GM23248 (cell line): ENCODE results near the gene GASK1A. TPM values are rescaled to one million over a fixed set of nuclear protein-coding genes. Genes with fewer than 3 reads are reported as not detected.

Experiments
- DNase-seq: peaks from one replicate; pipeline ENCODE4 v3.0.0-alpha.2; 2015
- H2AFZ ChIP-seq: fragments of 200-600 bp; sonication (generic); 2 replicates; pipeline ENCODE4 v1.6.1; 2016; ENCODE audit warnings: antibody characterized with exemption
- H3F3A ChIP-seq: fragments of 200-600 bp; sonication (generic); 2 replicates; pipeline ENCODE4 v1.6.1; 2016; ENCODE audit warnings: mild to moderate bottlenecking, antibody characterized with exemption, mixed run types; ENCODE audit not compliant: insufficient read depth
- H3K27ac ChIP-seq: fragments of 200-600 bp; sonication (generic); 2 replicates; pipeline ENCODE4 v1.5.1; 2016; ENCODE audit warnings: mild to moderate bottlenecking
- H3K27me3 ChIP-seq: fragments of 200-600 bp; sonication (generic); replicated peaks from 2 replicates; pipeline ENCODE4 v1.6.1; 2016; ENCODE audit warnings: mild to moderate bottlenecking; ENCODE audit not compliant: insufficient read depth
- H3K36me3 ChIP-seq: fragments of 200-600 bp; sonication (generic); 2 replicates; pipeline ENCODE4 v1.6.1; 2016; ENCODE audit warnings: low read depth, mild to moderate bottlenecking
- H3K4me1 ChIP-seq: fragments of 200-600 bp; sonication (generic); 2 replicates; pipeline ENCODE4 v1.6.1; 2016; ENCODE audit warnings: mild to moderate bottlenecking; ENCODE audit not compliant: insufficient read depth
- H3K4me2 ChIP-seq: fragments of 200-600 bp; sonication (generic); one replicate; pipeline ENCODE4 v1.6.1; 2016; ENCODE audit warnings: mild to moderate bottlenecking; ENCODE audit not compliant: unreplicated experiment
- H3K4me3 ChIP-seq: fragments of 200-600 bp; sonication (generic); 2 replicates; pipeline ENCODE4 v1.5.1; 2016; ENCODE audit warnings: mild to moderate bottlenecking
- H3K79me2 ChIP-seq: fragments of 200-600 bp; sonication (generic); 2 replicates; pipeline ENCODE4 v1.6.1; 2016; ENCODE audit warnings: mild to moderate bottlenecking; ENCODE audit not compliant: insufficient read depth
- H3K9ac ChIP-seq: fragments of 200-600 bp; sonication (generic); 2 replicates; pipeline ENCODE4 v1.6.1; 2016; ENCODE audit warnings: mild to moderate bottlenecking
- H3K9me2 ChIP-seq: fragments of 200-600 bp; sonication (generic); 2 replicates; pipeline ENCODE4 v1.6.1; 2016; ENCODE audit warnings: mixed run types, mild to moderate bottlenecking, moderate library complexity; ENCODE audit not compliant: insufficient read depth
- H3K9me3 ChIP-seq: fragments of 200-600 bp; sonication (generic); one replicate; pipeline ENCODE4 v1.6.1; 2017; ENCODE audit warnings: low read depth
- H4K20me1 ChIP-seq: fragments of 200-600 bp; sonication (generic); 2 replicates; pipeline ENCODE4 v1.6.0; 2016; ENCODE audit not compliant: insufficient read depth
- EZH2 ChIP-seq: fragments of 200-600 bp; sonication (generic); IDR thresholded peaks from 2 replicates; pipeline ENCODE4 v1.6.1; 2018; ENCODE audit warnings: antibody characterized with exemption, mild to moderate bottlenecking; ENCODE audit not compliant: insufficient read depth, poor library complexity, severe bottlenecking
- EZH2phosphoT487 ChIP-seq: fragments of 200-600 bp; sonication (generic); IDR thresholded peaks from 2 replicates; pipeline ENCODE4 v1.6.1; 2018; ENCODE audit warnings: antibody characterized with exemption, moderate library complexity, mild to moderate bottlenecking, low read depth; ENCODE audit not compliant: insufficient read depth
- WGBS, 2 experiments: methylation state at CpG; one replicate each; pipeline ENCODE4 v1.1.6; 2015 to 2017; ENCODE audit warnings: low lambda C conversion rate in 2 of 2, low coverage in 1 of 2; ENCODE audit errors: missing lambda C conversion rate in 2 of 2; 5-methylcytosine and 5-hydroxymethylcytosine counted together
- in situ Hi-C: fragments of 300-500 bp; cut with MboI; formaldehyde crosslinking; loops from 2 replicates; pipeline ENCODE4 v1.15.0; 2020
- polyA plus RNA-seq: library from polyadenylated mRNA; unstranded; fragments of >200 nt; fragmentation: Nextera tagmentation; extraction: Ambion mirVana; gene quantifications from 2 replicates; pipeline ENCODE4 v1.2.1, GENCODE V29; 2016
- total RNA-seq: library from RNA; depleted of rRNA; stranded (reverse); fragments of >200 nt; shearing (Covaris generic); gene quantifications from 2 replicates; pipeline ENCODE4 v1.2.3, GENCODE V29; 2014

Gene GASK1A
- total and polyA plus RNA-seq, 2 experiments from 2014 or later, result 0.08 to 1.8 TPM

DNA sequence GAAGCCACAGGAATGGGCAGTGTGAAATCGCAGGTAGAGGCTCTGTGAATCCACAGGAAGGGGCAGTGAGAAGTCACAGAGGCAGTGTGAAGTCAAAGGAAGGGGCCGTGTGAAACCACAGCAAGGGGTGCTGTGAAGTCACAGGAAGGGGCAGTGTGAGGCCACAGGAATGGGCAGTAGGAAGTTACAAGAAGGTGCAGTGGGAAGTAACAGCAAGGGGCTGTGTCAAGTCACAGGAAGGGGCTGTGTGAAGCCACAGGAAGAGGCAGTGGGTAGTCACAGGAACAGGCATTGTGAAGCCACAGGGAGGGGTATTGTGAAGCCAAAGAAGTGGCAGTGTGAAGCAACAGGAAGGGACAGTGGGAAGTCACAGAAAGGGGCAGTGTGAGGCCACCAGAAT is 34.1 kb downstream of the GASK1A start:
- no peak overlapping the region for H3K4me2 ChIP-seq
- no peak overlapping the region for H3K9ac ChIP-seq
- H2AFZ ChIP-seq, result no peak overlapping the region
- 74 to 86% methylated on average over 2 of the region's 2 CpGs for WGBS, 2 experiments
- H3K9me3 ChIP-seq, result no peaks in the 10 kb centered on the region
- no peak overlapping the region for H3K4me3 ChIP-seq
- in situ Hi-C loops, result no loop called here
- TF ChIP-seq EZH2phosphoT487 (no peak), EZH2 (no peak)
- DNase-seq, result no peak
- H3K4me1 ChIP-seq, result no peaks in the 10 kb centered on the region
- no peaks in the 10 kb centered on the region for H3K79me2 ChIP-seq
- no peaks in the 10 kb centered on the region for H3F3A ChIP-seq
- no peaks in the 10 kb centered on the region for H3K9me2 ChIP-seq
- H4K20me1 ChIP-seq, result no peaks in the 10 kb centered on the region
- no peak overlapping the region for H3K27ac ChIP-seq
- H3K36me3 ChIP-seq, result no peaks in the 10 kb centered on the region
- no peaks in the 10 kb centered on the region for H3K27me3 ChIP-seq

DNA sequence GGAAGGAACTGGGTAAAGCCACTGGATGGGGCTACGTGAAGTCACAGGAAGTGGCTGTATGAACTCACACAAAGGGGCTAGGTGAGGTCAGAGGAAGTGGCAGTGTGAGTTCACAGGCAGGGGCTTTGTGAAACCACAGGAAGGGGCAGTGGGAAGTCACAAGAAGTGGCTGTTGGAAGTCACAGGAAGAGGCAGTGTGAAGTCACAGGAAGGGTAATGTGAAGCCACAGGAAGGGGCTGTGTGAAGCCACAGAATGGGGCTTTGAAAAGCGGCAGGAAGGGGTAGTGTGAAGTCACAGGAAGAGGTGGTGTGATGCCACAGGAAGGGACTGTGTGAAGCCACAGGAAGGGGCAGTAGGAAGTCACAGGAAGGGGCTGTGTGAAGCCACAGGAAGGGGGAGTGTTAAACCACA is 34.6 kb downstream of the GASK1A start:
- WGBS, 2 experiments, result 54 to 67% methylated on average over 2 of the region's 2 CpGs
- no peak overlapping the region for H3K27ac ChIP-seq
- no peak overlapping the region for H2AFZ ChIP-seq
- no peak overlapping the region for H3K4me2 ChIP-seq
- peaks cover 4% of the 10 kb centered on the region; the same call in 1 of the 2 replicates for H3F3A ChIP-seq
- in situ Hi-C loops, result no loop called here
- no peaks in the 10 kb centered on the region for H4K20me1 ChIP-seq
- no peaks in the 10 kb centered on the region for H3K9me2 ChIP-seq
- no peak overlapping the region for H3K4me3 ChIP-seq
- no peaks in the 10 kb centered on the region for H3K27me3 ChIP-seq
- TF ChIP-seq EZH2phosphoT487, result no peak
- no peak for TF ChIP-seq EZH2
- no peak overlapping the region for H3K9ac ChIP-seq
- H3K4me1 ChIP-seq, result peaks cover 1% of the 10 kb centered on the region; the same call in 1 of the 2 replicates
- no peaks in the 10 kb centered on the region for H3K36me3 ChIP-seq
- no peaks in the 10 kb centered on the region for H3K79me2 ChIP-seq
- no peak for DNase-seq
- no peaks in the 10 kb centered on the region for H3K9me3 ChIP-seq

DNA sequence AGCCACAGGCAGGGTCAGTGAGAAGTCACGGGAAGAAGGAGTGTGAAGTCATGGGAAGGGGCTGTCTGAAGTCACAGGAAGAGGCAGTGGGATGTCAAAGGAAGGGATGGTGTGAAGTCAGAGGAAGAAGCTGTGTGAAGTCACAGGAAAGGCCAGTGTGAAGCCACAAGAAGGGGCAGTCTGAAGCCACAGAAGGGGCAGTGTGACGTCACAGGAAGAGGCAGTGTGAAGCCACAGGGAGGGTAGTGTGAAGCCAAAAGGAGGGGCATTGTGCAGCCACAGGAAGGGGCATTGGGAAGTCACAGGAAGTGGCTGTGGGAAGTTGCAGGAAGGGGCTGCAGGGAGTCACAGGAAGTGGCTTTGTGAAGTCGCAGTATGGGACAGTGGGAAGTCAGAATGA is 35.1 kb downstream of the GASK1A start:
- no peaks in the 10 kb centered on the region for H3K27me3 ChIP-seq
- no peaks in the 10 kb centered on the region for H3K79me2 ChIP-seq
- no peak overlapping the region for H3K9ac ChIP-seq
- TF ChIP-seq EZH2phosphoT487 (no peak), EZH2 (no peak)
- in situ Hi-C loops, result no loop called here
- no peaks in the 10 kb centered on the region for H3K36me3 ChIP-seq
- WGBS, 2 experiments, result 63 to 74% methylated on average over 3 of the region's 3 CpGs
- H4K20me1 ChIP-seq, result no peaks in the 10 kb centered on the region
- DNase-seq, result no peak
- no peak overlapping the region for H3K4me2 ChIP-seq
- H3K9me3 ChIP-seq, result no peaks in the 10 kb centered on the region
- peaks cover 6% of the 10 kb centered on the region for H3K4me1 ChIP-seq
- H3K27ac ChIP-seq, result no peak overlapping the region
- H3K4me3 ChIP-seq, result no peak overlapping the region
- no peak overlapping the region for H2AFZ ChIP-seq
- H3F3A ChIP-seq, result peaks cover 5% of the 10 kb centered on the region; the same call in 1 of the 2 replicates
- no peaks in the 10 kb centered on the region for H3K9me2 ChIP-seq

DNA sequence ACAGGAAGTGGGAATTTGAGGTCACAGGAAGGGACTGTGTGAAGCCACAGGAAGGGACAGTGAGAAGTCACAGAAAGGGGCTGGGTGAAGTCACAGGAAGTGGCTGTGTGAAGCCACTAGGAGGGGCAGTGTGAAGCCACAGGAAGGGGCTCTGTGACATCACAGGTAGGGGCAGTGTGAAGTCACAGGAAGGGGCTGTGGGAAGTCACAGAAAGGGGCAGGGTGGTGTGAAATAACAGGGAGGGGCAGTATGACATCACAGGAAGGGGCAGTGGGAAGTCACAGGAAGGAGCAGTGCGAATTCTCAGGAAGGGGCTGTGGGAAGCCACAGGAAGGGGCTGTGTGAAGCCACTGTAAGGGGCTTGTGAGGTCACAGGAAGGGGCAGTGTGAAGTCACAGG is 35.8 kb downstream of the GASK1A start:
- Histone ChIP-seq H3K27me3 (no peaks in the 10 kb centered on the region), H3K4me3 (no peak overlapping the region), H3K27ac (no peak overlapping the region), H3K79me2 (no peaks in the 10 kb centered on the region), H3K9me2 (no peaks in the 10 kb centered on the region), H3F3A (peaks cover 5% of the 10 kb centered on the region; the same call in 1 of the 2 replicates), H3K36me3 (no peaks in the 10 kb centered on the region), H3K4me1 (peaks cover 13% of the 10 kb centered on the region), H3K4me2 (no peak overlapping the region), H2AFZ (no peak overlapping the region), H4K20me1 (no peaks in the 10 kb centered on the region), H3K9me3 (no peaks in the 10 kb centered on the region), H3K9ac (no peak overlapping the region)
- WGBS, 2 experiments, result 33 to 60% methylated on average over 1 of the region's 1 CpG
- no peak for DNase-seq
- in situ Hi-C loops, result no loop called here
- no peak for TF ChIP-seq EZH2

DNA sequence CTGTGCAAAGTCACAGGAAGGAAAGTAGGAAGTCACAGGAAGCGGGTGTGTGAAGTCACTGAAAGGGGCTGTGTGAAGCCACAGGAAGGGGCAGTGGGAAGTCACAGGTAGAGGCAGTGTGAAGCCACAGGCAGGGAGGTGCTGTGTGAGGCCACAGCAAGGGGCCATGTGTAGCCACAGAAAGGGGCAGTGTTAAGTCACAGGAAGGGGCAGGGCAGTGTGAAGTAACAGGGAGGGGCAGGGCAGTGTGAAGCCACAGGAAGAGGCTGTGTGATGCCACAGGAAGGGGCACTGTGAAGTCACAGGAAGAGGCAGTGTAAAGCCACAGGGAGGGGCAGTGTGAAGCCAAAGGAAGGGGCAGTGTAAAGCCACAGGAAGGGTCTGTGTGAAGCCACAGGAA is 36.5 kb downstream of the GASK1A start:
- Histone ChIP-seq H3K27ac (no peak overlapping the region), H3K36me3 (no peaks in the 10 kb centered on the region), H4K20me1 (no peaks in the 10 kb centered on the region), H3K9me3 (no peaks in the 10 kb centered on the region), H3F3A (peaks cover 5% of the 10 kb centered on the region; the same call in 1 of the 2 replicates), H3K27me3 (no peaks in the 10 kb centered on the region), H3K4me2 (no peak overlapping the region), H2AFZ (no peak overlapping the region), H3K9ac (no peak overlapping the region), H3K4me3 (no peak overlapping the region), H3K9me2 (no peaks in the 10 kb centered on the region), H3K4me1 (peaks cover 13% of the 10 kb centered on the region), H3K79me2 (no peaks in the 10 kb centered on the region)
- in situ Hi-C loops, result no loop called here
- no peak for DNase-seq
- 82 to 87% methylated on average over 1 of the region's 1 CpG for WGBS, 2 experiments
- TF ChIP-seq EZH2 (no peak), EZH2phosphoT487 (no peak)
